Pancreas (tissue), 10 donors: ENCODE results near the gene PAM. TPM values are rescaled to one million over a fixed set of nuclear protein-coding genes. Genes with fewer than 3 reads are reported as not detected.

Source experiments
- ATAC-seq, 4 donors: fragments of 200-7000 bp; cut with Tn5 transposase; one replicate each; pipeline versions ENCODE4 v1.8.0 to v1.9.1; 2020; ENCODE audit warnings: mild to moderate bottlenecking in 4 of 4, moderate library complexity in 4 of 4
- DNase-seq, 6 donors: peaks; one replicate each; pipeline ENCODE4 v3.0.0-alpha.2; 2020
- FAIRE-seq: peaks from 2 replicates; lab custom pipeline; 2012; peaks lifted over from hg19 to GRCh38; lab: Jason Lieb, UNC
- H3K27ac ChIP-seq, 4 donors: fragments of 200-600 bp; sonication (generic); 1 replicate in 3 of 4; 2 replicates in 1 of 4; pipeline versions ENCODE4 v1.5.0 to v1.8.0; 2020
- H3K27me3 ChIP-seq, 4 donors: fragments of 200-600 bp; one replicate each; pipeline ENCODE4 v1.8.0; 2021
- H3K36me3 ChIP-seq, 3 donors: fragments of 200-600 bp; sonication (generic) in 1 of 3; one replicate each; pipeline versions ENCODE4 v1.5.0 to v1.8.0; 2020 to 2021
- H3K4me1 ChIP-seq, 3 donors: fragments of 200-600 bp; one replicate each; pipeline ENCODE4 v1.8.0; 2021
- H3K4me3 ChIP-seq, 4 donors: fragments of 200-600 bp; sonication (generic) in 2 of 4; one replicate each; pipeline versions ENCODE4 v1.5.0 to v1.8.0; 2020 to 2021
- H3K9me3 ChIP-seq, 4 donors: fragments of 200-600 bp; one replicate each; pipeline ENCODE4 v1.8.0; 2021
- WGBS, 2 donors: extraction: QIAGEN DNeasy Blood & Tissue Kit; methylation state at CpG; one replicate each; pipeline ENCODE4 v1.1.7; 2013; 5-methylcytosine and 5-hydroxymethylcytosine counted together
- intact Hi-C, 3 donors: fragments of 100-400 bp; cut with DNase I; formaldehyde crosslinking; loops; one replicate each; pipeline versions ENCODE4 v1.11.1 to v1.14.2; 2022
- polyA plus RNA-seq, 2 donors: library from polyadenylated mRNA; stranded (reverse); fragments of 200-250 nt; gene quantifications; one replicate each; pipeline ENCODE4 v1.2.3, GENCODE V29; 2013
- total RNA-seq, 6 donors: library from RNA; stranded (reverse); fragmentation: NEBNext Ultra II Directional in 4 of 6; extraction: Animal tissue kit (Norgen Biotek cat#: 25700) in 4 of 6; gene quantifications; one replicate each; pipeline versions ENCODE4 v1.2.1 to v1.2.4, GENCODE V29; 2021 to 2023
- TF ChIP-seq, protein P1 (sequence below), 4 donors: fragments of 200-600 bp; sonication (generic) in 3 of 4; IDR thresholded peaks; one replicate each; pipeline versions ENCODE4 v1.5.0 to v1.8.0; 2021; ENCODE audit warnings: antibody characterized with exemption in 4 of 4
- donor health status: healthy with polysubstance abuse.
- donor health status: DM: no; HTN: no; CAD: no; lungs with moderate emphysema.
- donor health status: DM: no; HTN: no; CAD: no.
- donor health status: control.
- donor health status: control.
- donor health status: Bipolar disorder and iron deficiency.
- donor health status: DM: yes; HTN: yes; CAD: no.
- donor health status: DM: no; HTN: no; CAD: no.
- donor health status: DM: no; HTN: no; CAD: no.
- donor health status: DM: yes; HTN: yes; CAD: no.

The PAM gene
- total and polyA plus RNA-seq, 8 donors, result 47.0 to 242 (median 85.8) TPM

DNA sequence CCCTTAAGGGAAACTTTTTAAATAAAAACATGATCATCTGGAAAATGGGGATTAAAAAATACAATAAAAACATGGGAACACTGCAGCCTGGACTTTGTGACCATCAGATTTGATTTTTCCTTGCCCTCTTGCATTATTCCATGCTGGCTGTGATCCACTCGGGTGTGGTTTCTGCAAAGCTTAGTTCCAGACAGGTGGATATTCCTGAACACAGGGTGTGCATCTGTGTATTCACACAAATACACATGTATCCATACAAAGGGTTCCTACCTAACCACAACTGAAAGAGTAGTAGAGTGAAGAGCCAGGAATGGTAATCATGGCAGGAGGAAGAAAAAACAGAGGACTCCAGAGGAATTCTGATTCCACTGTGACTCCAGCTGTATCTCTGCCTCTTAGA, 178.2 kb downstream of the PAM start:
- no peak overlapping the region for H3K27ac ChIP-seq
- intact Hi-C loops, result no loop called here
- no peaks in the 10 kb centered on the region for H3K4me1 ChIP-seq
- TF ChIP-seq, protein P1, sequence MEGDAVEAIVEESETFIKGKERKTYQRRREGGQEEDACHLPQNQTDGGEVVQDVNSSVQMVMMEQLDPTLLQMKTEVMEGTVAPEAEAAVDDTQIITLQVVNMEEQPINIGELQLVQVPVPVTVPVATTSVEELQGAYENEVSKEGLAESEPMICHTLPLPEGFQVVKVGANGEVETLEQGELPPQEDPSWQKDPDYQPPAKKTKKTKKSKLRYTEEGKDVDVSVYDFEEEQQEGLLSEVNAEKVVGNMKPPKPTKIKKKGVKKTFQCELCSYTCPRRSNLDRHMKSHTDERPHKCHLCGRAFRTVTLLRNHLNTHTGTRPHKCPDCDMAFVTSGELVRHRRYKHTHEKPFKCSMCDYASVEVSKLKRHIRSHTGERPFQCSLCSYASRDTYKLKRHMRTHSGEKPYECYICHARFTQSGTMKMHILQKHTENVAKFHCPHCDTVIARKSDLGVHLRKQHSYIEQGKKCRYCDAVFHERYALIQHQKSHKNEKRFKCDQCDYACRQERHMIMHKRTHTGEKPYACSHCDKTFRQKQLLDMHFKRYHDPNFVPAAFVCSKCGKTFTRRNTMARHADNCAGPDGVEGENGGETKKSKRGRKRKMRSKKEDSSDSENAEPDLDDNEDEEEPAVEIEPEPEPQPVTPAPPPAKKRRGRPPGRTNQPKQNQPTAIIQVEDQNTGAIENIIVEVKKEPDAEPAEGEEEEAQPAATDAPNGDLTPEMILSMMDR (IDR thresholded peaks at IDR 0.05), result no peak
- 93 to 95% methylated on average over 1 of the region's 1 CpG for whole genome bisulfite sequencing, 2 donors
- ATAC-seq (no peak), DNase-seq (no peak), FAIRE-seq (no peak)
- no peaks in the 10 kb centered on the region for H3K36me3 ChIP-seq
- H3K9me3 ChIP-seq, result no peaks in the 10 kb centered on the region
- H3K27me3 ChIP-seq, result no peaks in the 10 kb centered on the region
- H3K4me3 ChIP-seq, result no peak overlapping the region

DNA sequence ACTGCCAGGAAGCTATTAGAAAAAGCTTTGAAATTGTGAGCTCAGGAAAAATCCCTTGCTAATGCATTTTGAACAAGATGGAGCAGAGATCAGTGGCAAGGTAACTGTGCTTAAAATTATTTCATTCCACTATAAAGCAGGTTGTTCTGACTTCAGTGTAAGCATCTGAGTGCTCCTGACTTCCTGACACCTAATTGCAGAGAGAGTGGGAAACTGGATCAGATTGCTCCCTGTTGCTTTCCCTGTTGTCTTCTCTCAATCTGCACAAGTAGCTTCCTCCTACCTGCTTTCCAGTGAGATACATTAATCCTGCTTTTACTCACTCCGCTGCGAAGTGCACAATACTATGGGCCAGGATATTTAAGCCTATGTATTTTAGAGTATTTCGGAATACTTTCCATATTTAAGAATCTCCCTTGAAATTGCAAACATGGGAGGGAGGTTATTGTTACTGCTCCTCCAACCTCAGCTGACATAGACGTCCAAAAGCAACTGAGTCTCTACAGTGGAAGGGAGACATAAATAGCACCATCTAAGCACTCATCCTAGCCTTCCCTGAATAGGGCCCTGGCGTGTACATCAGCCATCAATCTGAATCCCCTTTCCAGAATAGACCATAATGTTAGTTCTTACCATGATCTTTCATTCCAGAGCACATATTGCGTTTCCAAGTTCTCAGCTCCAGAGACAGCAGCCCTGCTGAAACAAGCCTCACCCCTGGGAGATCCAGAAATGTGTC, 178.8 kb downstream of the PAM start:
- H3K4me1 ChIP-seq, result no peaks in the 10 kb centered on the region
- 93 to 96% methylated on average over 6 of the region's 6 CpGs for WGBS, 2 donors
- no peak overlapping the region for H3K4me3 ChIP-seq
- FAIRE-seq (no peak), ATAC-seq (no peak), DNase-seq (no peak)
- intact Hi-C loops, result no loop called here
- H3K9me3 ChIP-seq, result no peaks in the 10 kb centered on the region
- H3K27ac ChIP-seq, result no peak overlapping the region
- TF ChIP-seq, protein P1 (IDR thresholded peaks at IDR 0.05), result no peak
- no peaks in the 10 kb centered on the region for H3K27me3 ChIP-seq
- no peaks in the 10 kb centered on the region for H3K36me3 ChIP-seq

DNA sequence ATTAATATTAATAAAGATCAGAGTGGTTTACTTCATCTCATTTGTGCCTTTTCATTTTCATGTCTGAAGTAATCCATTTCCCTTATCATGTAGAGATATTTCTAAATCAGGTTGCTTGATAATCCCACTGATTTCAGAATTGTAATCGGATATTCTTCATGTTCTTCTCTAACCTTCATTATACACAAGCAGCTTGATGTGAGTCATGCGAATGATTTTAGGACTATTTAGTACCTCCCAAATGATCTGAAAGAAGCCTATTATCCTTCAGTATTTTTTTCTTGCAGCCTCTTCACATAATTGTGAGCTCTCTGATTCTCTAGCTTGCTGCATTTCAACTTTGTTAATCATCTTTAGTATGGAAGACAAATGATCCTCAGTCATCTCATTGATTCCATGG, 182.8 kb downstream of the PAM start:
- Histone ChIP-seq H3K27me3 (no peaks in the 10 kb centered on the region), H3K4me1 (no peaks in the 10 kb centered on the region), H3K36me3 (no peaks in the 10 kb centered on the region), H3K27ac (no peak overlapping the region), H3K9me3 (no peaks in the 10 kb centered on the region), H3K4me3 (no peak overlapping the region)
- DNase-seq (no peak), ATAC-seq (no peak), FAIRE-seq (no peak)
- TF ChIP-seq, protein P1 (IDR thresholded peaks at IDR 0.05), result no peak
- intact Hi-C loops, result no loop called here
- WGBS, 2 donors, result 93 to 96% methylated on average over 2 of the region's 2 CpGs

DNA sequence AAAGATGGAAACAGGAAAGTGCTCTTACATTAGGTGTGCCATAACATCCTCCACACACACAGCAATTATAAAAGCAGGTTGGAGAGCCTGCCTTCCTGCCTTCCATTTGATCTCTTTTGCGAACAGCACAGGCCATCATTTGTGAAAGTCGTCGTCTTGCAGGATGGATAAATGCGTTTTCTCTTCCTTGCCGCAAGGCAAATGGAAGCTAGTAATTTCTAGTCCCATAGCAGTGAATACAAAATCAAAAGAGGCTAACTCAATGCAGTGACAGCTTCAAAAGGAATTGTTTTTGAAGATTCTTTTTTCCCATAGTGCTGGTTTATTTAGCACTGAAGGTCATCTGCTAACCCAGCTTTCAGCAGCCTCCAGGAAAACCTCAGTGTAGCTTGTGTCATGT, 186.0 kb downstream of the PAM start:
- Histone ChIP-seq H3K4me3 (no peak overlapping the region), H3K36me3 (no peaks in the 10 kb centered on the region), H3K9me3 (no peaks in the 10 kb centered on the region), H3K27ac (no peak overlapping the region), H3K27me3 (no peaks in the 10 kb centered on the region), H3K4me1 (no peaks in the 10 kb centered on the region)
- no peak for ATAC-seq
- TF ChIP-seq, protein P1 (IDR thresholded peaks at IDR 0.05), result no peak
- FAIRE-seq, result no peak
- no peak for DNase-seq
- WGBS, 2 donors, result 96 to 98% methylated on average over 5 of the region's 5 CpGs
- intact Hi-C loops, result no loop called here

DNA sequence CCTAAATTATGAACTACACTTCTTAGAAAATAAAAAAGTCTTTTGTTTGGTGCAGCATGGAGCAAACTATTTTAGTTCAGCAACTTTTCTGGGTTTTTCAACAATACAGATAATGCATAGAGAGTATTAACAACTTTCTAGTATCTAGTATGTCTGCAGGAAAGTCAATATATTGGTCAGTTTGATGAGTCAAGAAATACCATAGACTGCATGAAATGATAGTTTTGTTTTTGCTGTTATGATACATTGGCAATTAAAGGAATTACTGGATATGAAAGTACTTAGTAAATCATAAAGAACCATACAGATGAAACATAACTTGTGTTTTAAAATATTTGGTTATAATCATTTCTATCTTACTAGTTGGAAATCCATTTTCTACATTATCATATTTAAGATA, 191.3 kb downstream of the PAM start:
- no peaks in the 10 kb centered on the region for H3K4me1 ChIP-seq
- no peak overlapping the region for H3K27ac ChIP-seq
- intact Hi-C loops, result no loop called here
- DNase-seq, result no peak
- no peak for ATAC-seq
- no peak overlapping the region for H3K4me3 ChIP-seq
- no peak for FAIRE-seq
- H3K36me3 ChIP-seq, result no peaks in the 10 kb centered on the region
- TF ChIP-seq, protein P1 (IDR thresholded peaks at IDR 0.05), result no peak
- H3K27me3 ChIP-seq, result no peaks in the 10 kb centered on the region
- no peaks in the 10 kb centered on the region for H3K9me3 ChIP-seq
